Measurements from ENCODE around the gene TRAF4. TPM values are rescaled to one million over a fixed set of nuclear protein-coding genes. Genes with fewer than 3 reads are reported as not detected.
A peak's percentile ranks its signal among the peaks of the same experiment; 100 is the strongest.

The TRAF4 gene
- total RNA-seq, 1 experiment from 2014 or later: 40.7 TPM

DNA sequence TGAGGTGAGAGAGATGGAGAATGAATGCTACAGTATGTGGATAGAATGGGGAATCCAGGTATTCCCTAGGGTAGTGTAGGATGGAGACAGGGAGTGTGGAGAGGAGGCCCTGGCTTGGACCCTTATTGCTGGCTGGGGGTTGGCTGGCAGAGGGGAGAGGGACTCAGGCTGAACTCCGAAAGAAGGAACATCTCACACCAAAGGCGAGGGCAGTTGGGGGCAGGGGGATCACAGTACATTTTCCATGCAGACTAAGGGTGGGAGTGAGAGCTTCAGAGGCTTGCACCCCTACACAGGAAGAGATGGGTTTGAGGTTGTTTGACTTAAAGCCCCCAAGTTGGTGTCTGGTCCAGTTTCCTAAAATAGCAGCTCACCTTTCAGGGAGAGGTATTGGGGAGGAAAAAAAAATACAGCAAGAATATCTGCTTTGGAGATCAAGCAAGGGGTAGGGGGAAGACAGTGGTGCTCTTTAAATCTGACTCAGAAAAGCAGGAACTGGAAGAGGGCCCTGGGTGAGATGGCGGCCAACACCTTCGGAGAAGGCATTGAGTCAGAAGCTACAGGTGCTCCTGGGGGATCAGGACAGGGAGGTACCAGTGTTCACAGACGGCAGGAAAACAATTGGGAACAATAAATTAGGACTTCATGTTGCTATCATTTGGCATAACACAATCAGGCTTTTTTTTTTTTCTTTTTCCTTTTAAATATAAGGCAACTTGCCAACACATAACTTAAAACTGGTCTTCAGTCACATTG is 12.4 kb downstream of the TRAF4 start:
- Histone ChIP-seq H3K9me3 (ENCODE audit: low read length) (no peaks in the 10 kb centered on the region), H3K36me3 (ENCODE audit: insufficient read depth, low read length) (peaks cover 26% of the 10 kb centered on the region; the same call in 1 of the 2 replicates), H3K4me1 (ENCODE audit: low read length) (peaks cover 17% of the 10 kb centered on the region), H3K9me2 (replicated peaks; ENCODE audit: insufficient read depth, low read length) (no peaks in the 10 kb centered on the region), H3K27me3 (ENCODE audit: low read length) (no peaks in the 10 kb centered on the region), H4K20me1 (ENCODE audit: insufficient read depth, low read depth, low read length) (no peaks in the 10 kb centered on the region), H3K9ac (ENCODE audit: low read length) (no peak overlapping the region), H3K79me2 (ENCODE audit: low read length) (peaks cover 11% of the 10 kb centered on the region), H3K4me2 (ENCODE audit: low read depth, low read length, poor library complexity, severe bottlenecking) (no peak overlapping the region), H3K27ac (ENCODE audit: low read length) (peak overlapping the region; percentile 17; the same call in 1 of the 2 replicates), H2AFZ (ENCODE audit: low read length) (no peak overlapping the region), H3K4me3 (ENCODE audit: low read length) (no peak overlapping the region)
- no peak for DNase-seq

DNA sequence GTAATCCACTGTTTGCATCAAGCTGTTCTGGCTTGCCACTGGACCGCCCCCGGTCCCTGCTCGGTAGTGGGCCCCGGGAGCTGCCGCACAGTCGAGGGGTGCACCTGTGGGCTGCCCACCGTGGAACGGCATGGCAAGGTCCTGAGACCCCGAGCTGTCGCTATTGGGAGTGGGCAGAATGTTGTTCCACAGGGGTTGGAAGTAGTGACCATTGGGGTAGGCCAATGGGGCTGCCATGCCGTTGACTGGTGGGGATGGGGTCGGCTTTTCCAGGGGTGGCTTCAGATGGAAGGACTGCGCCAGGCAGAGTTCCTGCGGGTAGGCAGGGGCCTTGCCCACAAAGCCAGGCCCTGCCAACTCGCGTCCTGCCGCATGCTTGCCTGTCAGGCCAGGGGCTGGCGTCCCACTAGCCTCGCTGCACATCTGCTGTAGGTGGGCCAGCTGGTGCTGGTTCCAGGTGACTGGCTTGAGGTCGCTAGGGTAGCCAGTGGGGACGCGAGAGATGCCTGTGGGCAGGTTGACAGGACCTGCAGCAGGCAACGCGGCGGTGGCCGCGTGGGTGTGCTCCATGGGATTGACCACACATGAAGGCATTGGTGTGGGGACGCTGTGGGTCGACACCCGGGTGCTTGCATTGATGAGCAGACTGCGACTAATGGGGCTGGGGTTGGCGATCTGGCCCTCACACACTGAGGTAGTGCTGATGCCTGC is 14.8 kb downstream of the TRAF4 start:
- H3K27ac ChIP-seq (ENCODE audit: low read length): no peak overlapping the region
- H3K9ac ChIP-seq (ENCODE audit: low read length): no peak overlapping the region
- H3K4me1 ChIP-seq (ENCODE audit: low read length): peaks cover 24% of the 10 kb centered on the region
- no peak overlapping the region for H3K4me3 ChIP-seq (ENCODE audit: low read length)
- no peak overlapping the region for H2AFZ ChIP-seq (ENCODE audit: low read length)
- peaks cover 24% of the 10 kb centered on the region for H3K79me2 ChIP-seq (ENCODE audit: low read length)
- no peaks in the 10 kb centered on the region for H3K27me3 ChIP-seq (ENCODE audit: low read length)
- no peak overlapping the region for H3K4me2 ChIP-seq (ENCODE audit: low read depth, low read length, poor library complexity, severe bottlenecking)
- no peaks in the 10 kb centered on the region for H3K9me2 ChIP-seq (replicated peaks; ENCODE audit: insufficient read depth, low read length)
- H3K36me3 ChIP-seq (ENCODE audit: insufficient read depth, low read length): peaks cover 20% of the 10 kb centered on the region; the same call in 1 of the 2 replicates
- H4K20me1 ChIP-seq (ENCODE audit: insufficient read depth, low read depth, low read length): no peaks in the 10 kb centered on the region
- no peaks in the 10 kb centered on the region for H3K9me3 ChIP-seq (ENCODE audit: low read length)
- no peak for DNase-seq

DNA sequence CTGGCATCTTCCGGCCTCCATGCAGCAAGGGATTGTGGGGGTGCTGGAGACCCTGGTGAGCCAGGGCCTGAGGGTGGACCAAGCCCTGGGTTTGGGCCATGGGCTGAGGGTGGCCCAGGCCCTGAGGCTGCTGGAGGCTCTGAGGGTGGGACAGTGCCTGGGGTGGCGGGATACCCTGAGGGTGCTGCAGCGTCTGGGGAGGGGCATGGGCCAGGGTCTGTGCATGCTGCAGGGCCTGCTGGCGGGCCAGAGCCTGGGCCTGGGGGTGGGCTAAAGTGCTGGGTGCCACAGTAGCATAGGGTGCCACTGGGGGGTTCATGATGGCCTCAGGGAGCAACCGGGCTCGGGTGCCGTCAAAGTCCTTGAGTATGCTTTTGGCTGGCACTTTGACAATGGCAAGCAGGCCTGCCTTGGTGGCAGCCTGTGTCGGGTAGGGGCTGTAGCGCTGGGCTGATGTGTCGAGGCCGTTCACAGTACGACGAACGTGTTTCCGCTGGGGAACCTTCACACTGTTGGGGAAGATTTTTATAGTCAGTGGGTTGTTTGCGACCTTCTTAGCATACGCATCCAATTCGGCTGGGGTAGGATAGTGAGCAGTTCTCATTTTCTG is 15.6 kb downstream of the TRAF4 start:
- no peaks in the 10 kb centered on the region for H4K20me1 ChIP-seq (ENCODE audit: insufficient read depth, low read depth, low read length)
- peaks cover 24% of the 10 kb centered on the region for H3K4me1 ChIP-seq (ENCODE audit: low read length)
- H3K27me3 ChIP-seq (ENCODE audit: low read length): no peaks in the 10 kb centered on the region
- peaks cover 20% of the 10 kb centered on the region; the same call in 1 of the 2 replicates for H3K36me3 ChIP-seq (ENCODE audit: insufficient read depth, low read length)
- H3K9ac ChIP-seq (ENCODE audit: low read length): no peak overlapping the region
- H3K9me2 ChIP-seq (replicated peaks; ENCODE audit: insufficient read depth, low read length): no peaks in the 10 kb centered on the region
- no peak overlapping the region for H3K4me2 ChIP-seq (ENCODE audit: low read depth, low read length, poor library complexity, severe bottlenecking)
- H3K9me3 ChIP-seq (ENCODE audit: low read length): no peaks in the 10 kb centered on the region
- DNase-seq: no peak
- H2AFZ ChIP-seq (ENCODE audit: low read length): no peak overlapping the region
- no peak overlapping the region for H3K4me3 ChIP-seq (ENCODE audit: low read length)
- no peak overlapping the region for H3K27ac ChIP-seq (ENCODE audit: low read length)
- peaks cover 25% of the 10 kb centered on the region for H3K79me2 ChIP-seq (ENCODE audit: low read length)

- peaks cover 24% of the 10 kb centered on the region for H3K4me1 ChIP-seq (ENCODE audit: low read length)
- peaks cover 19% of the 10 kb centered on the region; the same call in 1 of the 2 replicates for H3K36me3 ChIP-seq (ENCODE audit: insufficient read depth, low read length)
- H3K9ac ChIP-seq (ENCODE audit: low read length): no peak overlapping the region
- no peaks in the 10 kb centered on the region for H3K9me3 ChIP-seq (ENCODE audit: low read length)
- H3K9me2 ChIP-seq (replicated peaks; ENCODE audit: insufficient read depth, low read length): no peaks in the 10 kb centered on the region
- no peak overlapping the region for H2AFZ ChIP-seq (ENCODE audit: low read length)
- peaks cover 25% of the 10 kb centered on the region for H3K79me2 ChIP-seq (ENCODE audit: low read length)
- no peak overlapping the region for H3K4me2 ChIP-seq (ENCODE audit: low read depth, low read length, poor library complexity, severe bottlenecking)
- no peak overlapping the region for H3K4me3 ChIP-seq (ENCODE audit: low read length)
- H3K27me3 ChIP-seq (ENCODE audit: low read length): no peaks in the 10 kb centered on the region
- H4K20me1 ChIP-seq (ENCODE audit: insufficient read depth, low read depth, low read length): no peaks in the 10 kb centered on the region
- no peak for DNase-seq
- peak overlapping the region; percentile 23; the same call in 1 of the 2 replicates for H3K27ac ChIP-seq (ENCODE audit: low read length)
These were observed 17.1 kb downstream of the TRAF4 start for GRCh38 chr17:28760601-28761562.

DNA sequence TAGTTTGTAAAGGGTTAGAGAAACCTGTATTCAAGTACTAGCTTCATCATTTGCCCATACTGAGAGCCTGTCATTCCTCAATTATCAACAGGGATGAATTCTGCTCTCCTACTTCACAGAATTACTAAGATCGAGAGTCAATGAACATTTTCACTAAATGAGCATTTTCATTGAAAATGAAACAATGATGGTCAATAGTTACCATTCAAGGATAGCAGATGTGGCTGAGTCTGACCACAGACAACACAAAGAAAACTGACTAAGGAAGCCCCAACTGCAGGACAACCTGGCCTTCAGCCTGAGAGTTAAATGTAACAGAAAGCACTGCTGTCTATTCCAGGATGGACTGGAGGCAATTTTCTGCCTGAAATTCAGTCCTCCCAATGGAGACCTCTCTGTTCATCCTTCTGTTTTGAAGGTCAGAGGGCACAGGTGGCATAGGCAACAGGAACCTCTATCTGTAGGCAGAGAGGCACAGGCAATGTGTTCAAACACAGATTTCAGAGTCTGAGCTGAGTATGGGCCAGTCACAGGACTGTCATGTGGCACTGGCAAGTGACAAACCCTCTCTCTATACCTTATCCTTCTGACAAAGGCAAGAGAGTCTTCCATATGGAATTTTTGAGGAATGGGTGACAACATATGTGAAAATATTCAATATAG is 19.5 kb downstream of the TRAF4 start:
- Histone ChIP-seq H3K4me1 (ENCODE audit: low read length) (peaks cover 8% of the 10 kb centered on the region), H4K20me1 (ENCODE audit: insufficient read depth, low read depth, low read length) (peaks cover 3% of the 10 kb centered on the region; the same call in 1 of the 2 replicates), H3K36me3 (ENCODE audit: insufficient read depth, low read length) (peaks cover 10% of the 10 kb centered on the region; the same call in 1 of the 2 replicates), H3K9me2 (replicated peaks; ENCODE audit: insufficient read depth, low read length) (no peaks in the 10 kb centered on the region), H3K9ac (ENCODE audit: low read length) (no peak overlapping the region), H3K4me3 (ENCODE audit: low read length) (no peak overlapping the region), H3K27me3 (ENCODE audit: low read length) (no peaks in the 10 kb centered on the region), H3K4me2 (ENCODE audit: low read depth, low read length, poor library complexity, severe bottlenecking) (no peak overlapping the region), H3K27ac (ENCODE audit: low read length) (no peak overlapping the region; the same call in 1 of the 2 replicates), H3K9me3 (ENCODE audit: low read length) (no peaks in the 10 kb centered on the region), H3K79me2 (ENCODE audit: low read length) (peaks cover 32% of the 10 kb centered on the region), H2AFZ (ENCODE audit: low read length) (no peak overlapping the region)
- DNase-seq: no peak

DNA sequence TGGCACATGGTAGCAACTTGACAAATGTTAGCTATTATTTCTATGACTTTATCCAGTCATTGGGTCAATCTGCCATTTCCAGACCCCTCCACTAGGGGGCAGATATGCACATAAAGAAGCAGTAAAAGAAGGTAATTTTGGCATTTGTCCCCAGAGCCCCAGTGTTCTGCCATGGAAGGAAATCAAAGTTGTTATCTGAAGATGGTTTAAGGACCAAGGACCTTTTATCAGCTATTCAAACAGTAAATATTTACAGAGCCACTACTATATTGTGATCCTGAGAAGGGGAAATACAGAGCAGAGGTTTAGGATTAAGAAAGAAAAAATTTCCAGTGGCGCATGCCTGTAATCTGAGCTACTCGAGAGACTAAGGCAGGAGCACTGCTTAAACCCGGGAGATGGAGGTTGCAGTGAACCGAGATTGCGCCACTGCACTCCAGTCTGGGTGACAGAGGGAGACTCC is 20.0 kb downstream of the TRAF4 start:
- Histone ChIP-seq H4K20me1 (ENCODE audit: insufficient read depth, low read depth, low read length) (peaks cover 3% of the 10 kb centered on the region; the same call in 1 of the 2 replicates), H3K4me3 (ENCODE audit: low read length) (no peak overlapping the region), H3K36me3 (ENCODE audit: insufficient read depth, low read length) (peaks cover 7% of the 10 kb centered on the region; the same call in 1 of the 2 replicates), H3K9me3 (ENCODE audit: low read length) (no peaks in the 10 kb centered on the region), H3K9me2 (replicated peaks; ENCODE audit: insufficient read depth, low read length) (no peaks in the 10 kb centered on the region), H3K4me1 (ENCODE audit: low read length) (peaks cover 8% of the 10 kb centered on the region), H3K27ac (ENCODE audit: low read length) (no peak overlapping the region), H3K27me3 (ENCODE audit: low read length) (no peaks in the 10 kb centered on the region), H3K79me2 (ENCODE audit: low read length) (peaks cover 34% of the 10 kb centered on the region), H2AFZ (ENCODE audit: low read length) (no peak overlapping the region), H3K4me2 (ENCODE audit: low read depth, low read length, poor library complexity, severe bottlenecking) (no peak overlapping the region), H3K9ac (ENCODE audit: low read length) (no peak overlapping the region)
- DNase-seq: peak; percentile 95

DNA sequence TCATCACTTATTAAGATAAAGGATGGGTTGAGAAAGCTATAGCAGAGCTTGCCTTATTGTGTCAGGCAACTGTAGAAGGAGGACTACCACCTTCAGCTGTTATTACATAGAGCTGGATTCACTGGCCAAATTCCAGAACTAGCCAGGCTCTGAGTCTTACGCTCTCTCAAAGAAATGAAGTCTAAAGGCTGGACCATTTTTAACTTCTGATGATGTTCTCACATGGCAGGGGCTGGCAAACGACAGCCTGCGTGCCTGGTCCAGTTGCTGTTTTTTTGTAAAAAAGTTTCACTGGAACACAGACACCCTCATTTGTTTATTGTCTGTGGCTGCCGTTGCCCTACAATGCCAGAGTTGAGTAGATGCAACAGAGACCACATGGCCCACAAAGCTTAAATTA is 21.2 kb downstream of the TRAF4 start:
- Histone ChIP-seq H3K27me3 (ENCODE audit: low read length) (no peaks in the 10 kb centered on the region), H4K20me1 (ENCODE audit: insufficient read depth, low read depth, low read length) (peaks cover 3% of the 10 kb centered on the region; the same call in 1 of the 2 replicates), H3K36me3 (ENCODE audit: insufficient read depth, low read length) (peaks cover 7% of the 10 kb centered on the region; the same call in 1 of the 2 replicates), H3K9me3 (ENCODE audit: low read length) (no peaks in the 10 kb centered on the region), H3K4me2 (ENCODE audit: low read depth, low read length, poor library complexity, severe bottlenecking) (no peak overlapping the region), H3K4me1 (ENCODE audit: low read length) (peaks cover 8% of the 10 kb centered on the region), H3K9ac (ENCODE audit: low read length) (no peak overlapping the region), H2AFZ (ENCODE audit: low read length) (no peak overlapping the region), H3K9me2 (replicated peaks; ENCODE audit: insufficient read depth, low read length) (no peaks in the 10 kb centered on the region), H3K79me2 (ENCODE audit: low read length) (peaks cover 39% of the 10 kb centered on the region), H3K27ac (ENCODE audit: low read length) (peak overlapping the region; percentile 28), H3K4me3 (ENCODE audit: low read length) (no peak overlapping the region)
- no peak for DNase-seq
